HepG2 (cell line): ENCODE results near the gene MCC. TPM values are rescaled to one million over a fixed set of nuclear protein-coding genes. Genes with fewer than 3 reads are reported as not detected.

Experiments used
- ATF4 ChIP-seq, 2 experiments: fragments of 450-650 bp in 1 of 2; sonication (generic) in 1 of 2; formaldehyde crosslinking; IDR thresholded peaks; 2 replicates each; pipeline versions ENCODE4 v1.5.0 to v1.8.0; 2020 to 2022; ENCODE audit warnings: mild to moderate bottlenecking in 1 of 2, missing genetic modification reagents in 1 of 2
- CHD2 ChIP-seq: IDR thresholded peaks from 2 replicates; pipeline ENCODE4 v1.6.1; 2011; ENCODE audit warnings: low read depth, low read length, improper control_type of control experiment
- DMTF1 ChIP-seq: sonication (generic); formaldehyde crosslinking; IDR thresholded peaks from 2 replicates; pipeline ENCODE4 v1.4.0; 2020; ENCODE audit warnings: mild to moderate bottlenecking, missing genetic modification reagents
- GRHL1 ChIP-seq: sonication (generic); formaldehyde crosslinking; conservative IDR thresholded peaks from 2 replicates; pipeline ENCODE4 v1.8.0; 2022; ENCODE audit warnings: missing genetic modification reagents
- MEIS2 ChIP-seq: sonication (generic); formaldehyde crosslinking; IDR thresholded peaks from 2 replicates; pipeline ENCODE4 v1.9.0; 2021; ENCODE audit warnings: mild to moderate bottlenecking, missing genetic modification reagents
- MTF2 ChIP-seq: sonication (generic); formaldehyde crosslinking; IDR thresholded peaks from 2 replicates; pipeline ENCODE4 v1.5.0; 2020; ENCODE audit warnings: missing genetic modification reagents, borderline replicate concordance
- NAIF1 ChIP-seq: sonication (generic); formaldehyde crosslinking; IDR thresholded peaks from 2 replicates; pipeline ENCODE4 v1.5.0; 2020; ENCODE audit warnings: mild to moderate bottlenecking, missing genetic modification reagents, borderline replicate concordance
- NFKB2 ChIP-seq: sonication (generic); formaldehyde crosslinking; IDR thresholded peaks from 2 replicates; pipeline ENCODE4 v1.4.0; 2020; ENCODE audit warnings: missing genetic modification reagents, borderline replicate concordance
- PHF21A ChIP-seq: sonication (generic); formaldehyde crosslinking; IDR thresholded peaks from 2 replicates; pipeline ENCODE4 v1.5.0; 2020; ENCODE audit warnings: mild to moderate bottlenecking, missing genetic modification reagents
- SOX13 ChIP-seq, 3 experiments: fragments of 450-650 bp in 1 of 3; sonication (generic) in 1 of 3; formaldehyde crosslinking in 1 of 3; IDR thresholded peaks in 2 of 3; conservative IDR thresholded peaks in 1 of 3; 2 replicates each; pipeline versions ENCODE4 v1.5.0 to v1.6.1; 2016 to 2020; ENCODE audit warnings: antibody characterized with exemption in 1 of 3, mild to moderate bottlenecking in 1 of 3, missing compliant biosample characterization in 1 of 3, missing genetic modification reagents in 1 of 3, moderate library complexity in 1 of 3
- ZBTB3 ChIP-seq: sonication (generic); formaldehyde crosslinking; IDR thresholded peaks from 2 replicates; pipeline ENCODE4 v1.4.0; 2020; ENCODE audit warnings: low read depth, mild to moderate bottlenecking, moderate library complexity, missing genetic modification reagents, borderline replicate concordance
- ZNF124 ChIP-seq: sonication (generic); formaldehyde crosslinking; IDR thresholded peaks from 2 replicates; pipeline ENCODE4 v1.4.0; 2020; ENCODE audit warnings: missing genetic modification reagents
- ZNF17 ChIP-seq: sonication (generic); formaldehyde crosslinking; IDR thresholded peaks from 2 replicates; pipeline ENCODE4 v1.5.0; 2020; ENCODE audit warnings: mild to moderate bottlenecking, missing genetic modification reagents
- ZNF567 ChIP-seq: sonication (generic); formaldehyde crosslinking; IDR thresholded peaks from 2 replicates; pipeline ENCODE4 v1.8.1; 2023; ENCODE audit warnings: mild to moderate bottlenecking, missing genetic modification reagents, borderline replicate concordance
- ZNF782 ChIP-seq: sonication (generic); formaldehyde crosslinking; IDR thresholded peaks from 2 replicates; pipeline ENCODE4 v1.4.0; 2020; ENCODE audit warnings: missing genetic modification reagents, mild to moderate bottlenecking, borderline replicate concordance
- ZUFSP ChIP-seq: sonication (generic); formaldehyde crosslinking; IDR thresholded peaks from 2 replicates; pipeline ENCODE4 v1.9.0; 2021; ENCODE audit warnings: missing genetic modification reagents, mild to moderate bottlenecking, borderline replicate concordance
- polyA plus RNA-seq, 8 experiments: library from polyadenylated mRNA; depleted of rRNA in 3 of 8; stranded (reverse) in 7 of 8; unstranded in 1 of 8; fragments of >200 nt; fragmentation: Illumina TruSeq in 4 of 8; extraction: Trizol in 4 of 8; gene quantifications; 2 replicates each; pipeline versions ENCODE4 v1.2.1 to v1.2.3, GENCODE V29; 2011 to 2016; ENCODE audit warnings: low read depth in 4 of 8, missing spikeins in 1 of 8, mixed read lengths in 1 of 8; ENCODE audit not compliant: insufficient read depth in 1 of 8
- total RNA-seq, 5 experiments: library from RNA; depleted of rRNA; stranded (reverse); fragments of >200 nt; fragmentation: Illumina TruSeq; extraction: Trizol; gene quantifications; 2 replicates each; pipeline ENCODE4 v1.2.3, GENCODE V29; 2016; ENCODE audit warnings: low read depth in 1 of 5
- TF ChIP-seq, protein P1 (sequence below): sonication (generic); formaldehyde crosslinking; IDR thresholded peaks from 2 replicates; pipeline ENCODE4 v1.8.0; 2022; ENCODE audit warnings: mild to moderate bottlenecking, missing genetic modification reagents; ENCODE audit not compliant: insufficient replicate concordance

Gene MCC
- total and polyA plus RNA-seq, 2 of the 13 experiments (the other 11 are each of a cell fraction or from before 2014, with no cell fraction given): 0.55 to 2.4 TPM

- TF ChIP-seq, protein P1, sequence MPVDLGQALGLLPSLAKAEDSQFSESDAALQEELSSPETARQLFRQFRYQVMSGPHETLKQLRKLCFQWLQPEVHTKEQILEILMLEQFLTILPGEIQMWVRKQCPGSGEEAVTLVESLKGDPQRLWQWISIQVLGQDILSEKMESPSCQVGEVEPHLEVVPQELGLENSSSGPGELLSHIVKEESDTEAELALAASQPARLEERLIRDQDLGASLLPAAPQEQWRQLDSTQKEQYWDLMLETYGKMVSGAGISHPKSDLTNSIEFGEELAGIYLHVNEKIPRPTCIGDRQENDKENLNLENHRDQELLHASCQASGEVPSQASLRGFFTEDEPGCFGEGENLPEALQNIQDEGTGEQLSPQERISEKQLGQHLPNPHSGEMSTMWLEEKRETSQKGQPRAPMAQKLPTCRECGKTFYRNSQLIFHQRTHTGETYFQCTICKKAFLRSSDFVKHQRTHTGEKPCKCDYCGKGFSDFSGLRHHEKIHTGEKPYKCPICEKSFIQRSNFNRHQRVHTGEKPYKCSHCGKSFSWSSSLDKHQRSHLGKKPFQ (CRISPR knock-in tag): no peak
- TF ChIP-seq SOX13 (IDR thresholded peaks at IDR 0.05): no peak; the same call in 1 of the 2 replicates
- peak in 1 of 2 experiments; percentile 52; a peak in 1 of 4 replicates for TF ChIP-seq SOX13 (CRISPR knock-in tag; conservative IDR thresholded peaks at IDR 0.05 in 1 of 2, IDR thresholded peaks at IDR 0.05 in 1 of 2)
- TF ChIP-seq CHD2: no peak
- 0 out of 4 replicates have a peak, but pooled peaks of 1 of the 2 experiments have one; percentile 57 for TF ChIP-seq ATF4 (CRISPR knock-in tag; IDR thresholded peaks at IDR 0.05)
- no peak for TF ChIP-seq GRHL1 (CRISPR knock-in tag)
- peak; percentile 64; the same call in 1 of the 2 replicates for TF ChIP-seq PHF21A
- TF ChIP-seq ZNF17 (CRISPR knock-in tag): no peak
- TF ChIP-seq NAIF1: no peak
- 0 out of 2 replicates have a peak, but pooled peaks have one; percentile 48 for TF ChIP-seq ZNF124 (CRISPR knock-in tag)
- 0 out of 2 replicates have a peak, but pooled peaks have one; percentile 80 for TF ChIP-seq MTF2 (CRISPR knock-in tag)
- TF ChIP-seq ZNF567 (CRISPR knock-in tag): no peak; the same call in 1 of the 2 replicates
- TF ChIP-seq ZNF782 (CRISPR knock-in tag): peak; percentile 95
- TF ChIP-seq ZUFSP (CRISPR knock-in tag): no peak
- TF ChIP-seq NFKB2 (CRISPR knock-in tag): peak; percentile 79; the same call in 1 of the 2 replicates
- TF ChIP-seq ZBTB3 (CRISPR knock-in tag): peak; percentile 48; the same call in 1 of the 2 replicates
- TF ChIP-seq MEIS2: no peak
- no peak for TF ChIP-seq DMTF1 (CRISPR knock-in tag)
Measured at GRCh38 chr5:113513384-113514288, 25.4 kb upstream of the MCC start, which contains the start of gene YTHDC2 (continued).
